ENCODE measurements around the gene MCRS1. TPM values are rescaled to one million over a fixed set of nuclear protein-coding genes. Genes with fewer than 3 reads are reported as not detected.
"Not testable (repeated sequence)": the region's sequence is repeated elsewhere in the genome, so short reads cannot be mapped to it uniquely, and the experiment has no call there.

The MCRS1 gene
- total RNA-seq, 1 experiment from 2014 or later: 103 TPM

- Histone ChIP-seq H3K9ac (ENCODE audit: extremely low read depth, insufficient read length, low read length) (no peak overlapping the region), H3K18ac (ENCODE audit: insufficient read length, low read depth, low read length) (no peak overlapping the region), H3K56ac (ENCODE audit: insufficient read length, low read depth, low read length) (no peak overlapping the region), H3K79me1 (ENCODE audit: insufficient read depth, low read depth, low read length, poor library complexity, severe bottlenecking) (no peaks in the 10 kb centered on the region), H2BK5ac (ENCODE audit: insufficient read length, low read length) (no peak overlapping the region), H3K4me2 (ENCODE audit: insufficient read depth, insufficient read length, low read length) (no peak overlapping the region), H3K23ac (ENCODE audit: insufficient read length, low read depth, low read length) (no peak overlapping the region), H4K20me1 (ENCODE audit: control insufficient read depth, insufficient read depth, insufficient read length) (no peaks in the 10 kb centered on the region), H2AFZ (ENCODE audit: low read length) (no peak overlapping the region), H3K23me2 (ENCODE audit: insufficient read length, low read depth, low read length, poor library complexity, severe bottlenecking) (no peaks in the 10 kb centered on the region), H3K27ac (ENCODE audit: insufficient read length, low read depth, low read length) (no peak overlapping the region), H4K5ac (ENCODE audit: insufficient read length, low read depth, low read length) (no peak overlapping the region), H2BK20ac (ENCODE audit: low read depth, low read length, poor library complexity, severe bottlenecking) (no peak overlapping the region), H3T11ph (ENCODE audit: low read length) (no peak overlapping the region), H2BK15ac (ENCODE audit: low read depth, low read length) (no peak overlapping the region), H3K4me1 (ENCODE audit: insufficient read depth, low read length) (no peaks in the 10 kb centered on the region), H2BK12ac (ENCODE audit: insufficient read length, low read depth, low read length) (no peak overlapping the region), H3K14ac (ENCODE audit: insufficient read depth, low read length) (no peak overlapping the region), H3K79me2 (ENCODE audit: insufficient read depth, low read length) (no peaks in the 10 kb centered on the region), H3K4ac (ENCODE audit: low read depth, low read length) (no peak overlapping the region), H2BK120ac (ENCODE audit: low read depth, low read length, poor library complexity, severe bottlenecking) (no peak overlapping the region), H3K9me3 (ENCODE audit: control insufficient read depth, low read depth, low read length) (no peaks in the 10 kb centered on the region), H4K8ac (replicated peaks; ENCODE audit: insufficient read length, low read depth, low read length) (no peak overlapping the region), H4K91ac (ENCODE audit: insufficient read length, low read depth, low read length) (no peak overlapping the region), H2AK5ac (ENCODE audit: insufficient read length, low read length) (no peak overlapping the region), H3K27me3 (ENCODE audit: insufficient read depth, low read length) (no peaks in the 10 kb centered on the region)
- no peak for DNase-seq
- H3K9me3 Mint-ChIP-seq: no peaks in the 10 kb centered on the region
- H3K4me1 Mint-ChIP-seq: no peaks in the 10 kb centered on the region
- H3K4me3 Mint-ChIP-seq: no peak overlapping the region
- H3K27ac Mint-ChIP-seq: peak overlapping the region in 1 of 3 experiments; percentile 64; a peak in 2 of 7 replicates
- no peak for TF ChIP-seq CTCF (conservative IDR thresholded peaks at IDR 0.05)
- H3K36me3 Mint-ChIP-seq (ENCODE audit: insufficient read depth in 1 of 3, low read depth in 3 of 3): no peaks in the 10 kb centered on the region
- WGBS (ENCODE audit: extremely low coverage, insufficient read length, low lambda C conversion rate): no CpG with 5 or more reads among the region's 2 CpGs
- H3K27me3 Mint-ChIP-seq (ENCODE audit: low read depth): peaks cover 13% of the 10 kb centered on the region
Observed at GRCh38 chr12:49609059-49609874, 41.3 kb upstream of the MCRS1 start.

GRCh38 chr12:49605539-49605938, 37.6 kb upstream of the MCRS1 start, which contains the start of gene FAM186B:
Gene FAM186B, minus strand, starts transcription at chr12:49605639. Its CDS starts 162 bp downstream, at chr12:49605477.
- H3K36me3 Mint-ChIP-seq (ENCODE audit: insufficient read depth in 1 of 3, low read depth in 3 of 3): not testable (repeated sequence)
- H3K27ac Mint-ChIP-seq: peak within 1 kb of the TSS in 1 of 3 experiments; percentile 59; a peak in 1 of 7 replicates

More at GRCh38 chr12:49605539-49605938, 37.6 kb upstream of the MCRS1 start, which contains the start of gene FAM186B:
- H3K27ac ChIP-seq (ENCODE audit: insufficient read length, low read depth, low read length); H2AFZ ChIP-seq (ENCODE audit: low read length); H4K8ac ChIP-seq (replicated peaks; ENCODE audit: insufficient read length, low read depth, low read length); H3T11ph ChIP-seq (ENCODE audit: low read length); H3K14ac ChIP-seq (ENCODE audit: insufficient read depth, low read length); H2BK120ac ChIP-seq (ENCODE audit: low read depth, low read length, poor library complexity, severe bottlenecking); H2BK5ac ChIP-seq (ENCODE audit: insufficient read length, low read length); H3K23ac ChIP-seq (ENCODE audit: insufficient read length, low read depth, low read length); H4K20me1 ChIP-seq (ENCODE audit: control insufficient read depth, insufficient read depth, insufficient read length); H3K4me1 ChIP-seq (ENCODE audit: insufficient read depth, low read length); H3K56ac ChIP-seq (ENCODE audit: insufficient read length, low read depth, low read length); H3K79me2 ChIP-seq (ENCODE audit: insufficient read depth, low read length); H3K4me1 Mint-ChIP-seq; H2BK15ac ChIP-seq (ENCODE audit: low read depth, low read length); H3K4me2 ChIP-seq (ENCODE audit: insufficient read depth, insufficient read length, low read length); H3K4ac ChIP-seq (ENCODE audit: low read depth, low read length); DNase-seq; H3K4me3 Mint-ChIP-seq; H3K9me3 Mint-ChIP-seq; H3K9me3 ChIP-seq (ENCODE audit: control insufficient read depth, low read depth, low read length); H2AK5ac ChIP-seq (ENCODE audit: insufficient read length, low read length); H3K79me1 ChIP-seq (ENCODE audit: insufficient read depth, low read depth, low read length, poor library complexity, severe bottlenecking); H2BK12ac ChIP-seq (ENCODE audit: insufficient read length, low read depth, low read length); H4K5ac ChIP-seq (ENCODE audit: insufficient read length, low read depth, low read length); H3K18ac ChIP-seq (ENCODE audit: insufficient read length, low read depth, low read length); H3K23me2 ChIP-seq (ENCODE audit: insufficient read length, low read depth, low read length, poor library complexity, severe bottlenecking); H4K91ac ChIP-seq (ENCODE audit: insufficient read length, low read depth, low read length); H3K27me3 ChIP-seq (ENCODE audit: insufficient read depth, low read length); H2BK20ac ChIP-seq (ENCODE audit: low read depth, low read length, poor library complexity, severe bottlenecking): not testable (repeated sequence)
- peak within 1 kb of the TSS; percentile 15 for H3K9ac ChIP-seq (ENCODE audit: extremely low read depth, insufficient read length, low read length)
- H3K27me3 Mint-ChIP-seq (ENCODE audit: low read depth): peaks cover 10% of the 10 kb centered on the region
- WGBS (ENCODE audit: extremely low coverage, insufficient read length, low lambda C conversion rate): no CpG with 5 or more reads among the region's 4 CpGs

Data from H9 (cell line).